HepG2 (cell line): ENCODE results near the gene SNAPC4. TPM values are rescaled to one million over a fixed set of nuclear protein-coding genes. Genes with fewer than 3 reads are reported as not detected.
A peak's percentile ranks its signal among the peaks of the same experiment; 100 is the strongest.

Source experiments
- ATAC-seq: fragments of 200-7000 bp; cut with Tn5 transposase; 3 replicates; pipeline ENCODE4 v1.9.1; 2020; ENCODE audit warnings: mild to moderate bottlenecking, moderate library complexity
- BruUV-seq: library from RNA; stranded (reverse); fragments of 400-500 nt; replicated peaks from 2 replicates; lab custom pipeline; 2021; lab: Mats Ljungman, UMichigan
- CTCF ChIA-PET: fragments of 300-600 bp; formaldehyde crosslinking; extraction: SDS; loops from one replicate; lab custom pipeline; 2021; ENCODE audit warnings: low total read pairs, inconsistent platforms, low intra/inter-chr PET ratio; lab: Yijun Ruan, JAX
- POLR2A ChIA-PET: fragments of 350-600 bp; sonication (Branson Sonifier 250); formaldehyde crosslinking; loops from one replicate; lab custom pipeline; 2020; ENCODE audit warnings: antibody characterized with exemption, inconsistent platforms; lab: Yijun Ruan, JAX
- DNase-seq: peaks from one replicate; pipeline ENCODE4 v3.0.0-alpha.2; 2015; ENCODE audit warnings: low spot score
- FAIRE-seq: peaks from 3 replicates; lab custom pipeline; 2011; peaks lifted over from hg19 to GRCh38; lab: Jason Lieb, UNC
- H2AFZ ChIP-seq: one replicate; pipeline ENCODE4 v1.6.1; 2011; ENCODE audit warnings: low read length, inconsistent platforms
- H3K27ac ChIP-seq: fragments of 300-600 bp; 3 replicates; pipeline ENCODE4 v1.8.0; 2011; ENCODE audit warnings: mixed run types, mild to moderate bottlenecking, mixed read lengths, low read length, inconsistent platforms; ENCODE audit not compliant: insufficient read depth; ENCODE audit errors: extremely low read length
- H3K27me3 ChIP-seq, 2 experiments: fragments of 200-600 bp in 1 of 2; 2 replicates in 1 of 2; 3 replicates in 1 of 2; pipeline versions ENCODE4 v1.6.0 to v1.8.0; 2011; ENCODE audit warnings: low read length in 2 of 2, mild to moderate bottlenecking in 2 of 2, moderate library complexity in 2 of 2, inconsistent platforms in 1 of 2; ENCODE audit not compliant: insufficient read depth in 2 of 2, control insufficient read depth in 1 of 2
- H3K36me3 ChIP-seq, 2 experiments: fragments of 200-600 bp in 1 of 2; replicated peaks in 1 of 2; 2 replicates in 1 of 2; 3 replicates in 1 of 2; pipeline versions ENCODE4 v1.5.1 to v1.8.0; 2011; ENCODE audit warnings: low read length in 2 of 2, inconsistent platforms in 1 of 2; ENCODE audit not compliant: insufficient read depth in 2 of 2, control insufficient read depth in 1 of 2
- H3K4me1 ChIP-seq: 2 replicates; pipeline ENCODE4 v1.5.1; 2012; ENCODE audit warnings: low read length, inconsistent platforms; ENCODE audit not compliant: insufficient read depth
- H3K4me2 ChIP-seq: 2 replicates; pipeline ENCODE4 v1.6.0; 2011; ENCODE audit warnings: low read depth, low read length, inconsistent platforms
- H3K4me3 ChIP-seq, 3 experiments: fragments of 200-600 bp in 1 of 3; sonication (generic), shearing (Covaris generic) in 1 of 3; replicated peaks in 1 of 3; 2 replicates each; pipeline ENCODE4 v1.5.1; 2011 to 2016; ENCODE audit warnings: low read length in 3 of 3, inconsistent platforms in 2 of 3, low read depth in 2 of 3, mild to moderate bottlenecking in 2 of 3, control low read depth in 1 of 3, mixed read lengths in 1 of 3; ENCODE audit not compliant: insufficient read depth in 1 of 3
- H3K79me2 ChIP-seq: one replicate; pipeline ENCODE4 v1.6.1; 2011; ENCODE audit warnings: low read length, inconsistent platforms; ENCODE audit not compliant: insufficient read depth
- H3K9ac ChIP-seq: 2 replicates; pipeline ENCODE4 v1.6.0; 2011; ENCODE audit warnings: mild to moderate bottlenecking, low read depth, low read length, inconsistent platforms; ENCODE audit not compliant: insufficient read depth
- H3K9me3 ChIP-seq: 2 replicates; pipeline ENCODE4 v1.5.1; 2012; ENCODE audit warnings: mild to moderate bottlenecking, low read length
- H4K20me1 ChIP-seq: 2 replicates; pipeline ENCODE4 v1.6.0; 2011; ENCODE audit warnings: inconsistent platforms, mild to moderate bottlenecking, low read length, moderate library complexity; ENCODE audit not compliant: insufficient read depth
- AGO2 ChIP-seq: fragments of 200-400 bp; formaldehyde crosslinking; optimal IDR thresholded peaks from 2 replicates; pipeline ENCODE3; 2017; ENCODE audit warnings: mild to moderate bottlenecking, low read depth, low read length, moderate library complexity
- MED8 ChIP-seq: sonication (generic); formaldehyde crosslinking; IDR thresholded peaks from 2 replicates; pipeline ENCODE4 v1.8.1; 2023; ENCODE audit warnings: mild to moderate bottlenecking, missing genetic modification reagents; ENCODE audit not compliant: insufficient replicate concordance
- MLLT10 ChIP-seq: sonication (generic); formaldehyde crosslinking; IDR thresholded peaks from 2 replicates; pipeline ENCODE4 v1.4.0; 2020; ENCODE audit warnings: missing genetic modification reagents
- RARG ChIP-seq: sonication (generic); formaldehyde crosslinking; IDR thresholded peaks from 2 replicates; pipeline ENCODE4 v1.4.0; 2020; ENCODE audit warnings: low read depth, mild to moderate bottlenecking, missing genetic modification reagents
- RBFOX2 ChIP-seq: fragments of 200-400 bp; formaldehyde crosslinking; IDR thresholded peaks from 2 replicates; pipeline ENCODE4 v1.6.1; 2017; ENCODE audit warnings: low read depth, mild to moderate bottlenecking, low read length
- SALL2 ChIP-seq: sonication (generic); formaldehyde crosslinking; IDR thresholded peaks from 2 replicates; pipeline ENCODE4 v1.8.1; 2023; ENCODE audit warnings: mild to moderate bottlenecking, missing genetic modification reagents, inconsistent platforms
- ZMYM3 ChIP-seq: sonication (generic); formaldehyde crosslinking; IDR thresholded peaks from 2 replicates; pipeline ENCODE4 v1.5.1; 2020; ENCODE audit warnings: mild to moderate bottlenecking, missing genetic modification reagents
- WGBS: methylation state at CpG from one replicate; pipeline ENCODE4 v1.1.6; 2017; ENCODE audit warnings: low lambda C conversion rate; 5-methylcytosine and 5-hydroxymethylcytosine counted together
- in situ Hi-C: cut with HindIII; loops from 2 replicates; pipeline ENCODE4 v1.10.0; 2017; ENCODE audit warnings: low pct_unique_long_range_greater_than_20kb; ENCODE audit not compliant: extremely low pct_ligation_motif_present
- intact Hi-C: fragments of 100-400 bp; cut with micrococcal nuclease; formaldehyde crosslinking; loops from one replicate; pipeline ENCODE4 v1.10.0; 2022; ENCODE audit not compliant: unreplicated experiment
- polyA plus RNA-seq, 8 experiments: library from polyadenylated mRNA; depleted of rRNA in 3 of 8; stranded (reverse) in 7 of 8; unstranded in 1 of 8; fragments of >200 nt; fragmentation: Illumina TruSeq in 4 of 8; extraction: Trizol in 4 of 8; gene quantifications; 2 replicates each; pipeline versions ENCODE4 v1.2.1 to v1.2.3, GENCODE V29; 2011 to 2016; ENCODE audit warnings: low read depth in 4 of 8, missing spikeins in 1 of 8, mixed read lengths in 1 of 8; ENCODE audit not compliant: insufficient read depth in 1 of 8
- total RNA-seq, 5 experiments: library from RNA; depleted of rRNA; stranded (reverse); fragments of >200 nt; fragmentation: Illumina TruSeq; extraction: Trizol; gene quantifications; 2 replicates each; pipeline ENCODE4 v1.2.3, GENCODE V29; 2016; ENCODE audit warnings: low read depth in 1 of 5
- TF ChIP-seq, protein P1 (sequence below): sonication (generic); formaldehyde crosslinking; IDR thresholded peaks from 2 replicates; pipeline ENCODE4 v1.4.0; 2020; ENCODE audit warnings: mild to moderate bottlenecking, missing genetic modification reagents
- TF ChIP-seq, protein P2 (sequence below): conservative IDR thresholded peaks from 2 replicates; pipeline ENCODE4 v1.6.1; 2018; ENCODE audit warnings: missing genetic modification reagents

The SNAPC4 gene
- total and polyA plus RNA-seq, 2 of the 13 experiments (the other 11 are each of a cell fraction or from before 2014, with no cell fraction given) = 2.0 to 6.0 TPM

DNA sequence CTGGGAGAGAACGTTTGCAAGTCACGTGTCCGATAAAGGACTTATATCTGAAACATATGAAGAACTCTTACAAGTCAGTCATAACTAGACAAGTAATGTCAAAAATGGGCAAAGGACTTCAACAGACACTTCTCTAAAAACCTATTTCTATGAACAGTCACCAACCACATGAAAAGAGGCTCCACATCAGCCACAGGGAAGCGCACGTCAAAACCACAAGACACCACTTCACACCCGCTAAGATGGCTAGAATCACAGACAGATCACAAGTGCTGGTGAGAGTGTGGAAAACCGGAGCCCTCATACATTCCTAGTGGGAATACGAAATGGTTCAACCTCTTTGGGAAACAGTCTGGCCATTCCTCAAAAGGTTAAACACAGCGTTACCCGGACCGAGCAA, 15.0 kb downstream of the SNAPC4 start:
- BruUV-seq = no TSS peak
- H3K4me2 ChIP-seq = no peak overlapping the region
- H3K36me3 ChIP-seq = peaks cover 29 to 69% of the 10 kb centered on the region in 2 experiments; a peak in 4 of 5 replicates
- no peak overlapping the region for H2AFZ ChIP-seq
- no peaks in the 10 kb centered on the region for H3K9me3 ChIP-seq
- no peak for FAIRE-seq
- no peaks in the 10 kb centered on the region for H3K4me1 ChIP-seq
- H3K9ac ChIP-seq = no peak overlapping the region
- no peaks in the 10 kb centered on the region for H3K27me3 ChIP-seq
- CTCF ChIA-PET = no interaction called here
- no peak overlapping the region for H3K4me3 ChIP-seq
- POLR2A ChIA-PET = no interaction called here
- H3K27ac ChIP-seq = no peak overlapping the region
- intact Hi-C loops = no loop called here
- no peak for ATAC-seq
- H3K79me2 ChIP-seq = no peaks in the 10 kb centered on the region
- no peak for DNase-seq
- 93% methylated on average over 11 of the region's 11 CpGs for WGBS
- in situ Hi-C loops = no loop called here
- H4K20me1 ChIP-seq = no peaks in the 10 kb centered on the region
- TF ChIP-seq SALL2 (no peak), MLLT10 (CRISPR knock-in tag) (no peak), ZMYM3 (CRISPR knock-in tag) (no peak), MED8 (CRISPR knock-in tag) (no peak), RARG (CRISPR knock-in tag) (no peak)
- TF ChIP-seq, protein P1, sequence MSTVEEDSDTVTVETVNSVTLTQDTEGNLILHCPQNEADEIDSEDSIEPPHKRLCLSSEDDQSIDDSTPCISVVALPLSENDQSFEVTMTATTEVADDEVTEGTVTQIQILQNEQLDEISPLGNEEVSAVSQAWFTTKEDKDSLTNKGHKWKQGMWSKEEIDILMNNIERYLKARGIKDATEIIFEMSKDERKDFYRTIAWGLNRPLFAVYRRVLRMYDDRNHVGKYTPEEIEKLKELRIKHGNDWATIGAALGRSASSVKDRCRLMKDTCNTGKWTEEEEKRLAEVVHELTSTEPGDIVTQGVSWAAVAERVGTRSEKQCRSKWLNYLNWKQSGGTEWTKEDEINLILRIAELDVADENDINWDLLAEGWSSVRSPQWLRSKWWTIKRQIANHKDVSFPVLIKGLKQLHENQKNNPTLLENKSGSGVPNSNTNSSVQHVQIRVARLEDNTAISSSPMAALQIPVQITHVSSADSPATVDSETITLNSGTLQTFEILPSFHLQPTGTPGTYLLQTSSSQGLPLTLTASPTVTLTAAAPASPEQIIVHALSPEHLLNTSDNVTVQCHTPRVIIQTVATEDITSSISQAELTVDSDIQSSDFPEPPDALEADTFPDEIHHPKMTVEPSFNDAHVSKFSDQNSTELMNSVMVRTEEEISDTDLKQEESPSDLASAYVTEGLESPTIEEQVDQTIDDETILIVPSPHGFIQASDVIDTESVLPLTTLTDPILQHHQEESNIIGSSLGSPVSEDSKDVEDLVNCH (CRISPR knock-in tag) = no peak

GRCh38 chr9:136383436-136383835, 16.5 kb downstream of the SNAPC4 start:
- in situ Hi-C loops = no loop called here
- Histone ChIP-seq H3K36me3 (peaks cover 30 to 60% of the 10 kb centered on the region in 2 experiments; a peak in 4 of 5 replicates), H3K27ac (no peak overlapping the region), H4K20me1 (no peaks in the 10 kb centered on the region)
- CTCF ChIA-PET = no interaction called here
- TF ChIP-seq RBFOX2 (0 out of 2 replicates have a peak, but pooled peaks have one; percentile 37), AGO2 (peak; percentile 41)
- TF ChIP-seq, protein P2, sequence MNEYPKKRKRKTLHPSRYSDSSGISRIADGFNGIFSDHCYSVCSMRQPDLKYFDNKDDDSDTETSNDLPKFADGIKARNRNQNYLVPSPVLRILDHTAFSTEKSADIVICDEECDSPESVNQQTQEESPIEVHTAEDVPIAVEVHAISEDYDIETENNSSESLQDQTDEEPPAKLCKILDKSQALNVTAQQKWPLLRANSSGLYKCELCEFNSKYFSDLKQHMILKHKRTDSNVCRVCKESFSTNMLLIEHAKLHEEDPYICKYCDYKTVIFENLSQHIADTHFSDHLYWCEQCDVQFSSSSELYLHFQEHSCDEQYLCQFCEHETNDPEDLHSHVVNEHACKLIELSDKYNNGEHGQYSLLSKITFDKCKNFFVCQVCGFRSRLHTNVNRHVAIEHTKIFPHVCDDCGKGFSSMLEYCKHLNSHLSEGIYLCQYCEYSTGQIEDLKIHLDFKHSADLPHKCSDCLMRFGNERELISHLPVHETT (CRISPR knock-in tag) = no peak
- TF ChIP-seq, all 625 proteins: peak for 2
- intact Hi-C loops = no loop called here
- Histone ChIP-seq H3K4me1 (0 out of 2 replicates have a peak, but pooled peaks cover under 1% of the 10 kb centered on the region), H3K4me3 (no peak overlapping the region), H3K9me3 (no peaks in the 10 kb centered on the region), H3K79me2 (no peaks in the 10 kb centered on the region), H2AFZ (no peak overlapping the region), H3K9ac (no peak overlapping the region), H3K27me3 (no peaks in the 10 kb centered on the region), H3K4me2 (no peak overlapping the region)
- 97% methylated on average over 17 of the region's 20 CpGs for WGBS
- no peak for DNase-seq
- no peak for ATAC-seq
- FAIRE-seq = no peak
- BruUV-seq = no TSS peak
- POLR2A ChIA-PET = no interaction called here
